Activated CD8-positive, alpha-beta memory T cell treated with anti-CD3 and anti-CD28 coated beads, Interleukin-2, amount 50 U/mL, for 1 hour (primary cell): ENCODE measurements around the gene TNFAIP1.

ENCODE experiments used
- DNase-seq: peaks from one replicate; pipeline ENCODE4 v3.0.0-alpha.2; 2020; ENCODE audit errors: extremely low read depth

The TNFAIP1 gene

GRCh38 chr17:28371245-28372202 is 36.0 kb downstream of the TNFAIP1 start, which contains the start of gene SARM1:
Gene SARM1 (plus strand): TSS chr17:28371694. CDS start chr17:28372033, 339 bp downstream.
- peak; percentile 41 for DNase-seq

- DNase-seq: no peak
Observed at GRCh38 chr17:28372203-28372944, 36.8 kb downstream of the TNFAIP1 start.

- DNase-seq: no peak
Observed at GRCh38 chr17:28372945-28373274, 37.3 kb downstream of the TNFAIP1 start.

GRCh38 chr17:28379814-28380801 is 44.5 kb downstream of the TNFAIP1 start:
- no peak for DNase-seq

GRCh38 chr17:28381141-28381825 is 45.7 kb downstream of the TNFAIP1 start:
- DNase-seq: no peak

GRCh38 chr17:28384281-28385036 is 48.9 kb downstream of the TNFAIP1 start:
- no peak for DNase-seq

- no peak for DNase-seq
Observed at GRCh38 chr17:28385037-28385400, 49.5 kb downstream of the TNFAIP1 start.

- no peak for DNase-seq
Observed at GRCh38 chr17:28385406-28385805, 49.8 kb downstream of the TNFAIP1 start.

- DNase-seq: no peak
Observed at GRCh38 chr17:28386391-28386790, 50.8 kb downstream of the TNFAIP1 start.

GRCh38 chr17:28388106-28388505 is 52.5 kb downstream of the TNFAIP1 start:
- no peak for DNase-seq

- no peak for DNase-seq
Observed at GRCh38 chr17:28390141-28390540, 54.6 kb downstream of the TNFAIP1 start.

GRCh38 chr17:28390563-28390962 is 55.0 kb downstream of the TNFAIP1 start:
- DNase-seq: no peak

- DNase-seq: no peak
Observed at GRCh38 chr17:28390984-28391383, 55.4 kb downstream of the TNFAIP1 start.

- DNase-seq: no peak
Observed at GRCh38 chr17:28391401-28391800, 55.8 kb downstream of the TNFAIP1 start.

GRCh38 chr17:28392491-28392890 is 56.9 kb downstream of the TNFAIP1 start:
- DNase-seq: no peak

- DNase-seq: no peak
Observed at GRCh38 chr17:28394337-28395116, 59.0 kb downstream of the TNFAIP1 start.

- DNase-seq: no peak
Observed at GRCh38 chr17:28395426-28395825, 59.9 kb downstream of the TNFAIP1 start.

GRCh38 chr17:28395968-28396367 is 60.4 kb downstream of the TNFAIP1 start:
- no peak for DNase-seq
